Smooth muscle cell (in vitro differentiated cells): ENCODE measurements around the gene CENPE. TPM values are rescaled to one million over a fixed set of nuclear protein-coding genes. Genes with fewer than 3 reads are reported as not detected.

Experiments used
- DNase-seq: peaks from one replicate; lab custom pipeline; 2025; ENCODE audit not compliant: unreplicated experiment; lab: John Stamatoyannopoulos, UW
- H2AFZ ChIP-seq: fragments of 200-600 bp; sonication (generic); 2 replicates; pipeline ENCODE4 v1.6.0; 2016; ENCODE audit warnings: antibody characterized with exemption, low read depth, mild to moderate bottlenecking
- H3F3A ChIP-seq: fragments of 200-600 bp; sonication (generic); 2 replicates; pipeline ENCODE4 v1.6.0; 2017; ENCODE audit warnings: antibody characterized with exemption, low read depth
- H3K27ac ChIP-seq: fragments of 200-600 bp; sonication (generic); 2 replicates; pipeline ENCODE4 v1.5.1; 2016; ENCODE audit warnings: low read depth, mild to moderate bottlenecking
- H3K27me3 ChIP-seq: fragments of 200-600 bp; sonication (generic); 2 replicates; pipeline ENCODE4 v1.6.1; 2016; ENCODE audit warnings: low read depth, mild to moderate bottlenecking
- H3K36me3 ChIP-seq: fragments of 200-600 bp; sonication (generic); 2 replicates; pipeline ENCODE4 v1.5.1; 2016; ENCODE audit warnings: low read depth
- H3K4me1 ChIP-seq: fragments of 200-600 bp; sonication (generic); 2 replicates; pipeline ENCODE4 v1.5.1; 2016; ENCODE audit warnings: low read depth
- H3K4me2 ChIP-seq: fragments of 200-600 bp; sonication (generic); 2 replicates; pipeline ENCODE4 v1.6.0; 2016; ENCODE audit warnings: mild to moderate bottlenecking
- H3K4me3 ChIP-seq: fragments of 200-600 bp; sonication (generic); 2 replicates; pipeline ENCODE4 v1.5.1; 2016; ENCODE audit warnings: mild to moderate bottlenecking
- H3K79me2 ChIP-seq: fragments of 200-600 bp; sonication (generic); 2 replicates; pipeline ENCODE4 v1.6.0; 2016; ENCODE audit warnings: low read depth, mild to moderate bottlenecking
- H3K9ac ChIP-seq: fragments of 200-600 bp; sonication (generic); 2 replicates; pipeline ENCODE4 v1.6.0; 2016; ENCODE audit warnings: low read depth
- H3K9me3 ChIP-seq: fragments of 200-600 bp; sonication (generic); replicated peaks from 2 replicates; pipeline ENCODE4 v1.5.1; 2016; ENCODE audit warnings: low read depth
- H4K20me1 ChIP-seq: fragments of 200-600 bp; sonication (generic); 2 replicates; pipeline ENCODE4 v1.6.0; 2016; ENCODE audit warnings: low read depth
- CTCF ChIP-seq: fragments of 200-600 bp; sonication (generic); IDR thresholded peaks from 2 replicates; pipeline ENCODE4 v1.5.1; 2017; ENCODE audit warnings: borderline replicate concordance, mild to moderate bottlenecking, antibody characterized with exemption; ENCODE audit not compliant: insufficient read depth, poor library complexity, severe bottlenecking
- WGBS: methylation state at CpG from one replicate; pipeline ENCODE4 v1.1.7; 2016; ENCODE audit warnings: low lambda C conversion rate; 5-methylcytosine and 5-hydroxymethylcytosine counted together
- polyA plus RNA-seq: library from polyadenylated mRNA; unstranded; fragments of >200 nt; fragmentation: Nextera tagmentation; extraction: Ambion mirVana; gene quantifications from 2 replicates; pipeline ENCODE4 v1.2.1, GENCODE V29; 2016
- total RNA-seq: library from RNA; depleted of rRNA; stranded (reverse); fragments of >200 nt; gene quantifications from 2 replicates; pipeline ENCODE4 v1.2.3, GENCODE V29; 2014

The CENPE gene
- total and polyA plus RNA-seq, 2 experiments from 2014 or later, result 2.4 to 5.6 TPM

GRCh38 chr4:103168993-103169392, 29.1 kb downstream of the CENPE start:
- no peak for DNase-seq
- H3K4me2 ChIP-seq, result no peak overlapping the region
- TF ChIP-seq CTCF, result no peak
- no peaks in the 10 kb centered on the region for H3F3A ChIP-seq
- no peaks in the 10 kb centered on the region for H3K79me2 ChIP-seq
- no peak overlapping the region for H3K27ac ChIP-seq
- no peaks in the 10 kb centered on the region for H4K20me1 ChIP-seq
- no peak overlapping the region for H3K4me3 ChIP-seq
- no peaks in the 10 kb centered on the region for H3K36me3 ChIP-seq
- 97% methylated on average over 1 of the region's 1 CpG for WGBS
- H3K9me3 ChIP-seq, result peaks cover 6% of the 10 kb centered on the region
- H3K27me3 ChIP-seq, result no peaks in the 10 kb centered on the region
- H3K4me1 ChIP-seq, result no peaks in the 10 kb centered on the region
- no peak overlapping the region for H2AFZ ChIP-seq
- no peak overlapping the region for H3K9ac ChIP-seq

- WGBS, result 88% methylated on average over 2 of the region's 2 CpGs
- Histone ChIP-seq H4K20me1 (no peaks in the 10 kb centered on the region), H3K79me2 (no peaks in the 10 kb centered on the region), H2AFZ (no peak overlapping the region), H3K4me1 (no peaks in the 10 kb centered on the region), H3K9ac (no peak overlapping the region), H3K36me3 (no peaks in the 10 kb centered on the region), H3K4me3 (no peak overlapping the region), H3K9me3 (no peaks in the 10 kb centered on the region), H3K27me3 (no peaks in the 10 kb centered on the region), H3F3A (no peaks in the 10 kb centered on the region), H3K27ac (no peak overlapping the region), H3K4me2 (no peak overlapping the region)
- no peak for DNase-seq
- TF ChIP-seq CTCF, result no peak
Observed at GRCh38 chr4:103162176-103162575, 36.0 kb downstream of the CENPE start.

GRCh38 chr4:103158760-103159159, 39.4 kb downstream of the CENPE start:
- no peak for DNase-seq
- Histone ChIP-seq H3K9me3 (no peaks in the 10 kb centered on the region), H4K20me1 (no peaks in the 10 kb centered on the region), H2AFZ (no peak overlapping the region), H3K4me2 (no peak overlapping the region), H3K4me3 (no peak overlapping the region), H3K4me1 (no peaks in the 10 kb centered on the region), H3K36me3 (no peaks in the 10 kb centered on the region), H3K79me2 (no peaks in the 10 kb centered on the region), H3K27me3 (no peaks in the 10 kb centered on the region), H3F3A (no peaks in the 10 kb centered on the region), H3K9ac (no peak overlapping the region), H3K27ac (no peak overlapping the region)
- TF ChIP-seq CTCF, result no peak
- over 99% methylated on average over 4 of the region's 4 CpGs for WGBS

- WGBS, result 100% methylated on average over 3 of the region's 3 CpGs
- no peak overlapping the region for H3K4me2 ChIP-seq
- H3K9me3 ChIP-seq, result no peaks in the 10 kb centered on the region
- no peak overlapping the region for H3K4me3 ChIP-seq
- no peak overlapping the region for H3K27ac ChIP-seq
- no peaks in the 10 kb centered on the region for H3K79me2 ChIP-seq
- H3K9ac ChIP-seq, result no peak overlapping the region
- no peaks in the 10 kb centered on the region for H3K4me1 ChIP-seq
- H2AFZ ChIP-seq, result no peak overlapping the region
- no peaks in the 10 kb centered on the region for H4K20me1 ChIP-seq
- TF ChIP-seq CTCF, result no peak
- no peaks in the 10 kb centered on the region for H3K36me3 ChIP-seq
- no peak for DNase-seq
- H3F3A ChIP-seq, result no peaks in the 10 kb centered on the region
- H3K27me3 ChIP-seq, result no peaks in the 10 kb centered on the region
Observed at GRCh38 chr4:103156106-103156505, 42.0 kb downstream of the CENPE start.
